Skin epidermis (tissue), 12 donors: Measurements from ENCODE around the gene CHST11.

ENCODE experiments used
- H3K27ac ChIP-seq, 21 experiments: fragments of 200-600 bp; sonication (generic) in 11 of 21; one replicate each; pipeline ENCODE4 v1.5.0; 2020; ENCODE audit warnings: mild to moderate bottlenecking in 3 of 21, inconsistent platforms in 2 of 21, moderate library complexity in 2 of 21
- H3K4me3 ChIP-seq, 7 experiments: fragments of 200-600 bp; sonication (generic) in 2 of 7; one replicate each; pipeline ENCODE4 v1.5.0; 2020; ENCODE audit warnings: inconsistent platforms in 2 of 7, mild to moderate bottlenecking in 2 of 7, moderate library complexity in 1 of 7

CHST11 gene

GRCh38 chr12:104495786-104496185 lies 39.0 kb downstream of the CHST11 start:
- Histone ChIP-seq H3K27ac (peak overlapping the region in 3 of 21 experiments; percentile 46 to 89 (median 76)), H3K4me3 (no peak overlapping the region)

GRCh38 chr12:104496336-104496735 lies 39.6 kb downstream of the CHST11 start:
- peak overlapping the region in 1 of 21 experiments; percentile 9 for H3K27ac ChIP-seq
- H3K4me3 ChIP-seq: no peak overlapping the region

GRCh38 chr12:104498211-104498801 lies 41.6 kb downstream of the CHST11 start:
- Histone ChIP-seq H3K27ac (peak overlapping the region in 1 of 21 experiments; percentile 51), H3K4me3 (no peak overlapping the region)

GRCh38 chr12:104499668-104500332 lies 43.1 kb downstream of the CHST11 start:
- H3K4me3 ChIP-seq: no peak overlapping the region

GRCh38 chr12:104501115-104501514 lies 44.4 kb downstream of the CHST11 start:
- no peak overlapping the region for H3K4me3 ChIP-seq
- no peak overlapping the region for H3K27ac ChIP-seq

More at GRCh38 chr12:104499668-104500332, 43.1 kb downstream of the CHST11 start:
- no peak overlapping the region for H3K27ac ChIP-seq

GRCh38 chr12:104501660-104502059 lies 44.9 kb downstream of the CHST11 start:
- Histone ChIP-seq H3K27ac (no peak overlapping the region), H3K4me3 (no peak overlapping the region)

- Histone ChIP-seq H3K4me3 (no peak overlapping the region), H3K27ac (no peak overlapping the region)
Measured at GRCh38 chr12:104502217-104502616, 45.5 kb downstream of the CHST11 start.

- H3K27ac ChIP-seq: no peak overlapping the region
- H3K4me3 ChIP-seq: no peak overlapping the region
Measured at GRCh38 chr12:104502638-104503037, 45.9 kb downstream of the CHST11 start.

- Histone ChIP-seq H3K27ac (no peak overlapping the region), H3K4me3 (no peak overlapping the region)
Measured at GRCh38 chr12:104503191-104503590, 46.4 kb downstream of the CHST11 start.

- Histone ChIP-seq H3K27ac (no peak overlapping the region), H3K4me3 (no peak overlapping the region)
Measured at GRCh38 chr12:104504146-104504545, 47.4 kb downstream of the CHST11 start.

GRCh38 chr12:104505095-104505818 lies 48.5 kb downstream of the CHST11 start:
- no peak overlapping the region for H3K4me3 ChIP-seq
- no peak overlapping the region for H3K27ac ChIP-seq

GRCh38 chr12:104506676-104507401 lies 50.1 kb downstream of the CHST11 start:
- H3K4me3 ChIP-seq: no peak overlapping the region
- no peak overlapping the region for H3K27ac ChIP-seq

- Histone ChIP-seq H3K27ac (no peak overlapping the region), H3K4me3 (no peak overlapping the region)
Measured at GRCh38 chr12:104507672-104508071, 50.9 kb downstream of the CHST11 start.

GRCh38 chr12:104508752-104509446 lies 52.2 kb downstream of the CHST11 start:
- no peak overlapping the region for H3K4me3 ChIP-seq
- no peak overlapping the region for H3K27ac ChIP-seq

GRCh38 chr12:104510145-104510872 lies 53.6 kb downstream of the CHST11 start:
- H3K27ac ChIP-seq: peak overlapping the region in 4 of 21 experiments; percentile 2 to 13 (median 12)
- no peak overlapping the region for H3K4me3 ChIP-seq

GRCh38 chr12:104510873-104511440 lies 54.2 kb downstream of the CHST11 start:
- peak overlapping the region in 2 of 21 experiments; percentile 2 to 39 for H3K27ac ChIP-seq
- no peak overlapping the region for H3K4me3 ChIP-seq

GRCh38 chr12:104513681-104514080 lies 56.9 kb downstream of the CHST11 start:
- no peak overlapping the region for H3K27ac ChIP-seq
- H3K4me3 ChIP-seq: no peak overlapping the region

- H3K27ac ChIP-seq: no peak overlapping the region
- no peak overlapping the region for H3K4me3 ChIP-seq
Measured at GRCh38 chr12:104514092-104514810, 57.5 kb downstream of the CHST11 start.
